MM.1S (cell line): ENCODE measurements around the gene PLSCR2.

Experiments used
- EZH2 ChIP-seq: fragments of 300-600 bp; sonication (generic); optimal IDR thresholded peaks from 2 replicates; pipeline ENCODE3; 2017; ENCODE audit warnings: low read depth, mild to moderate bottlenecking, antibody characterized with exemption, low read length, mixed read lengths
- EZH2phosphoT487 ChIP-seq: fragments of 300-600 bp; sonication (generic); IDR thresholded peaks from 2 replicates; pipeline ENCODE4 v1.6.1; 2018; ENCODE audit warnings: antibody characterized with exemption, low read length
- TF ChIP-seq, protein P1 (sequence below): fragments of 300-600 bp; sonication (generic); IDR thresholded peaks from 2 replicates; pipeline ENCODE4 v1.5.1; 2016; ENCODE audit warnings: antibody characterized with exemption, low read length, mixed read lengths

DNA sequence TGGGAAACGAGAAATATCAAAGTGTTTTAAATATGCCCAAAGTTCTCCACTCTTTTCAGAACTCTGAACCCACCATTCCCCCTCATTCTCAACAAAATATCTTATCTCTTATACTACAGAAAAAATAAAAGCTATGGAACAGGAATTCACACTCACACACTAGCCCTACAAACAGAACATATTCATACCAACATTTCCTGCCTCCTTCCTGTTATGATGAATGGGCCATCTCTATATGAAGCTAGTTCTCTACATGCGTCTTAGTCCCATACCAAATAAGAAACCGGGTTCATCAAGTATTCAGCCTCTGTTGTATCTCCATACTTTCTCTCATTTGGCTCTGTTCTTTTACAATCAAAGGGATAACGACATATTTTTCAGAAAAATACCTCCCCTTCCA is 72.6 kb downstream of the PLSCR2 start:
- TF ChIP-seq, protein P1, sequence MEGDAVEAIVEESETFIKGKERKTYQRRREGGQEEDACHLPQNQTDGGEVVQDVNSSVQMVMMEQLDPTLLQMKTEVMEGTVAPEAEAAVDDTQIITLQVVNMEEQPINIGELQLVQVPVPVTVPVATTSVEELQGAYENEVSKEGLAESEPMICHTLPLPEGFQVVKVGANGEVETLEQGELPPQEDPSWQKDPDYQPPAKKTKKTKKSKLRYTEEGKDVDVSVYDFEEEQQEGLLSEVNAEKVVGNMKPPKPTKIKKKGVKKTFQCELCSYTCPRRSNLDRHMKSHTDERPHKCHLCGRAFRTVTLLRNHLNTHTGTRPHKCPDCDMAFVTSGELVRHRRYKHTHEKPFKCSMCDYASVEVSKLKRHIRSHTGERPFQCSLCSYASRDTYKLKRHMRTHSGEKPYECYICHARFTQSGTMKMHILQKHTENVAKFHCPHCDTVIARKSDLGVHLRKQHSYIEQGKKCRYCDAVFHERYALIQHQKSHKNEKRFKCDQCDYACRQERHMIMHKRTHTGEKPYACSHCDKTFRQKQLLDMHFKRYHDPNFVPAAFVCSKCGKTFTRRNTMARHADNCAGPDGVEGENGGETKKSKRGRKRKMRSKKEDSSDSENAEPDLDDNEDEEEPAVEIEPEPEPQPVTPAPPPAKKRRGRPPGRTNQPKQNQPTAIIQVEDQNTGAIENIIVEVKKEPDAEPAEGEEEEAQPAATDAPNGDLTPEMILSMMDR = no peak
- TF ChIP-seq EZH2phosphoT487 (no peak), EZH2 (no peak)
